Activated B cell treated with CpG ODN at 0.5 μM for 24 hours (primary cell): Measurements from ENCODE around the gene DLG2. TPM values are rescaled to one million over a fixed set of nuclear protein-coding genes. Genes with fewer than 3 reads are reported as not detected.
"Not testable (repeated sequence)": the region's sequence is repeated elsewhere in the genome, so short reads cannot be mapped to it uniquely, and the experiment has no call there.

ENCODE experiments used
- ATAC-seq: fragments of 200-7000 bp; cut with Tn5 transposase; one replicate; pipeline ENCODE4 v1.10.0; 2021; ENCODE audit warnings: low read depth, mild to moderate bottlenecking, moderate library complexity
- CTCF ChIA-PET: fragments of 350-600 bp; sonication (Branson Sonifier 250); formaldehyde crosslinking; loops from one replicate; lab custom pipeline; 2021; ENCODE audit warnings: antibody characterized with exemption; lab: Charles Lee
- POLR2A ChIA-PET: fragments of 350-600 bp; sonication (Branson Sonifier 250); formaldehyde crosslinking; loops from one replicate; lab custom pipeline; 2021; ENCODE audit warnings: antibody characterized with exemption; lab: Charles Lee
- DNase-seq: peaks from one replicate; pipeline ENCODE4 v3.0.0; 2022
- H3K27ac Mint-ChIP-seq: one replicate; pipeline ENCODE4 v1.8.0; 2020; ENCODE audit warnings: mixed read lengths
- H3K27me3 Mint-ChIP-seq: one replicate; pipeline ENCODE4 v1.8.0; 2021; ENCODE audit warnings: mixed read lengths
- H3K36me3 Mint-ChIP-seq: one replicate; pipeline ENCODE4 v1.8.0; 2021; ENCODE audit warnings: low read depth, mixed read lengths
- H3K4me1 Mint-ChIP-seq: one replicate; pipeline ENCODE4 v1.8.0; 2021; ENCODE audit warnings: mixed read lengths
- H3K4me3 Mint-ChIP-seq: one replicate; pipeline ENCODE4 v1.8.0; 2020; ENCODE audit warnings: mild to moderate bottlenecking, mixed read lengths
- H3K9me3 Mint-ChIP-seq: one replicate; pipeline ENCODE4 v1.8.0; 2020; ENCODE audit warnings: mixed read lengths
- intact Hi-C: fragments of 100-400 bp; cut with micrococcal nuclease; formaldehyde crosslinking; loops from one replicate; pipeline ENCODE4 v1.15.1; 2024
- total RNA-seq: library from RNA; stranded (reverse); gene quantifications from 2 replicates; pipeline ENCODE4 v1.2.3, GENCODE V29; 2022
- TF ChIP-seq, protein P1 (sequence below): fragments of 200-600 bp; IDR thresholded peaks from one replicate; pipeline ENCODE4 v1.8.0; 2022; ENCODE audit warnings: antibody characterized with exemption, mild to moderate bottlenecking

DLG2 gene
- total RNA-seq, 1 donor from 2014 or later, result 2.7 TPM

DNA sequence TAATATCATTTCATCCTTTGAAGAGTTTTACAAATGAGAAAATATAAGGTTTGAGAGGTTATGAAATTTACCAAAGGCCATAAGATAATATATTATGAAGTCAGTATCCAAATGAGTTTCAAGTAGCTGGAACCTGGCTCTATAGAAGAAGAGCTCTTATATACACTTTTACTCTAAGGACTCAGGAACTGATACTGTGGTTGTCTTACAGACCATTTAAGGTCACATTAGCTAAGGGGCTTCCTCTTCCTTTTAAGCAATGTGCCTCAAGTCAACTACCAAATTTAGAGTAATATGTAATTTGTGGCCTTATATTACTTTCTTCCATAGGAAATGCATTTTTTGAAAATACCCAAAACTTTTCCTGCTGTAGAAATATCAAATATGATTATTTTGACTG is 369.3 kb downstream of the DLG2 start:
- ChIA-PET POLR2A (no interaction called here), CTCF (no interaction called here)
- no peak overlapping the region for H3K4me3 Mint-ChIP-seq
- H3K36me3 Mint-ChIP-seq, result no peaks in the 10 kb centered on the region
- peaks cover 4% of the 10 kb centered on the region for H3K4me1 Mint-ChIP-seq
- no peaks in the 10 kb centered on the region for H3K27me3 Mint-ChIP-seq
- DNase-seq (no peak), ATAC-seq (no peak)
- intact Hi-C loops, result no loop called here
- TF ChIP-seq, protein P1, sequence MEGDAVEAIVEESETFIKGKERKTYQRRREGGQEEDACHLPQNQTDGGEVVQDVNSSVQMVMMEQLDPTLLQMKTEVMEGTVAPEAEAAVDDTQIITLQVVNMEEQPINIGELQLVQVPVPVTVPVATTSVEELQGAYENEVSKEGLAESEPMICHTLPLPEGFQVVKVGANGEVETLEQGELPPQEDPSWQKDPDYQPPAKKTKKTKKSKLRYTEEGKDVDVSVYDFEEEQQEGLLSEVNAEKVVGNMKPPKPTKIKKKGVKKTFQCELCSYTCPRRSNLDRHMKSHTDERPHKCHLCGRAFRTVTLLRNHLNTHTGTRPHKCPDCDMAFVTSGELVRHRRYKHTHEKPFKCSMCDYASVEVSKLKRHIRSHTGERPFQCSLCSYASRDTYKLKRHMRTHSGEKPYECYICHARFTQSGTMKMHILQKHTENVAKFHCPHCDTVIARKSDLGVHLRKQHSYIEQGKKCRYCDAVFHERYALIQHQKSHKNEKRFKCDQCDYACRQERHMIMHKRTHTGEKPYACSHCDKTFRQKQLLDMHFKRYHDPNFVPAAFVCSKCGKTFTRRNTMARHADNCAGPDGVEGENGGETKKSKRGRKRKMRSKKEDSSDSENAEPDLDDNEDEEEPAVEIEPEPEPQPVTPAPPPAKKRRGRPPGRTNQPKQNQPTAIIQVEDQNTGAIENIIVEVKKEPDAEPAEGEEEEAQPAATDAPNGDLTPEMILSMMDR, result no peak
- peaks cover 6% of the 10 kb centered on the region for H3K9me3 Mint-ChIP-seq
- H3K27ac Mint-ChIP-seq, result no peak overlapping the region

DNA sequence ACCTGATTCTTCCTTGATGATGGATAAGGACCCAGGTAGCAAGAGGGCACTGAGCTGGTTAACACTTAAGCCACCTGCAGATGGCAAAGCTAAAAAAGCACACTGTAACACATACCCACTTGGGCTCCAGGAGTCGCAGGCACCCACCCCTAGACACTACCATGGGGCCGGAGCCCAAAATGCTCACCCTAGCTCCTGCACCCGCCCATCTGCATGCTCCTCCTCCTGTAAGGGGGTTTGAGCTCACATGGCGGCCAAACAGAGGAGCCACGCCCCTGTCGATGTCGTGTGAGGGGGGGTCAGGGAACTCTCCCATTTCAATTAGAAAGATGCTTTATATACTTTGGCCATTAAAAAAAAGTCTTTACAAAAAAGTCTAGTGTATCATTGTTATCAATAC is 370.7 kb downstream of the DLG2 start:
- ATAC-seq, result no peak
- Mint-ChIP-seq H3K4me1 (peaks cover 4% of the 10 kb centered on the region), H3K36me3 (no peaks in the 10 kb centered on the region), H3K4me3 (no peak overlapping the region), H3K9me3 (peaks cover 6% of the 10 kb centered on the region), H3K27ac (no peak overlapping the region), H3K27me3 (no peaks in the 10 kb centered on the region)
- POLR2A ChIA-PET, result no interaction called here
- CTCF ChIA-PET, result no interaction called here
- TF ChIP-seq, protein P1, result no peak
- DNase-seq, result no peak
- intact Hi-C loops, result no loop called here

DNA sequence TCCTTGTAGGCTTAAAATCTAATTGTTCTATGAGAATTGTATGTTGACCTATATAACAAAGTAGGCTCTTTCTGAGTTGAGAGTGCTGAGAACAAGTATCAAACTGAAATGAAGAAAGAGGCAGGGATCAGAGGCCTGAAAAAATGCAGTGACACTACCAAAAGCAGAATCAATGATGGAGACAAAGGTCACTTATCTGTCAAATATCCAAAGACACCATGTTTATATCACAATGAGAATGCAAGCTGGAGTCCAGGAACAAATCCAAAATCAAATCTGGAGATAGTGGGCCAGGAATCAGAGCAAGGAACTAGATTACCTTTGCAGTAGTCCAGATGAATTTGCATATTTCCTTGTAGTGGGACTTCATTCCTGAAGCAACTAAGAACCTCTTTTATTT is 377.7 kb downstream of the DLG2 start:
- Mint-ChIP-seq H3K9me3 (peaks cover 6% of the 10 kb centered on the region), H3K4me3 (no peak overlapping the region), H3K4me1 (no peaks in the 10 kb centered on the region), H3K36me3 (no peaks in the 10 kb centered on the region), H3K27me3 (no peaks in the 10 kb centered on the region), H3K27ac (no peak overlapping the region)
- TF ChIP-seq, protein P1, result no peak
- ChIA-PET CTCF (no interaction called here), POLR2A (no interaction called here)
- DNase-seq (no peak), ATAC-seq (no peak)
- intact Hi-C loops, result no loop called here

- TF ChIP-seq, protein P1, result no peak
- intact Hi-C loops, result no loop called here
- Mint-ChIP-seq H3K9me3 (no peaks in the 10 kb centered on the region), H3K27me3 (no peaks in the 10 kb centered on the region), H3K27ac (no peak overlapping the region), H3K4me3 (no peak overlapping the region), H3K4me1 (no peaks in the 10 kb centered on the region), H3K36me3 (no peaks in the 10 kb centered on the region)
- DNase-seq (no peak), ATAC-seq (no peak)
- CTCF ChIA-PET, result no interaction called here
- POLR2A ChIA-PET, result no interaction called here
Observed at GRCh38 chr11:85247797-85248196, 379.3 kb downstream of the DLG2 start.

- H3K27me3 Mint-ChIP-seq, result no peaks in the 10 kb centered on the region
- no peaks in the 10 kb centered on the region for H3K4me1 Mint-ChIP-seq
- no peak for DNase-seq
- peaks cover 2% of the 10 kb centered on the region for H3K9me3 Mint-ChIP-seq
- CTCF ChIA-PET, result no interaction called here
- intact Hi-C loops, result no loop called here
- TF ChIP-seq, protein P1, result no peak
- H3K4me3 Mint-ChIP-seq, result no peak overlapping the region
- POLR2A ChIA-PET, result no interaction called here
- no peak overlapping the region for H3K27ac Mint-ChIP-seq
- no peak for ATAC-seq
- no peaks in the 10 kb centered on the region for H3K36me3 Mint-ChIP-seq
Observed at GRCh38 chr11:85238906-85239305, 388.2 kb downstream of the DLG2 start.

DNA sequence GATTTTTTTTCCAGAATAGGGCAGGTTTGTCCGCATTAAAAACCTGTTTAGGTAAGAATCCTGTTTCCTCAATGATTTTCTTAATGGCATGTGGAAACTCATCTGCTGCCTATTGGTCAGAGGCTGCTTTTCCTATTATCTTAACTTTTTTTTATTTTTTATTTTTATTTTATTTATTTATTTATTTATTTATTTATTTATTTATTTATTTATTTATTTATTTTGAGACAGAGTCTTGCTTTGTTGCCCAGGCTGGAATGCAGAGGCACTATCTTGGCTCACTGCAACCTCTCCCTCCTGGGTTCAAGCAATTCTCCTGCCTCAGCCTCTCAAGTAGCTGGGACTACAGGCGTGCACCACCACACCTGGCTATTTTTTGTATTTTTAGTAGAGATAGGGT is 389.1 kb downstream of the DLG2 start:
- H3K36me3 Mint-ChIP-seq, H3K4me3 Mint-ChIP-seq, ATAC-seq, CTCF ChIA-PET, H3K9me3 Mint-ChIP-seq, H3K27ac Mint-ChIP-seq, H3K27me3 Mint-ChIP-seq, H3K4me1 Mint-ChIP-seq, DNase-seq, POLR2A ChIA-PET, intact Hi-C loops: not testable (repeated sequence)
